ENCODE measurements around the gene NLK.

The NLK gene

DNA sequence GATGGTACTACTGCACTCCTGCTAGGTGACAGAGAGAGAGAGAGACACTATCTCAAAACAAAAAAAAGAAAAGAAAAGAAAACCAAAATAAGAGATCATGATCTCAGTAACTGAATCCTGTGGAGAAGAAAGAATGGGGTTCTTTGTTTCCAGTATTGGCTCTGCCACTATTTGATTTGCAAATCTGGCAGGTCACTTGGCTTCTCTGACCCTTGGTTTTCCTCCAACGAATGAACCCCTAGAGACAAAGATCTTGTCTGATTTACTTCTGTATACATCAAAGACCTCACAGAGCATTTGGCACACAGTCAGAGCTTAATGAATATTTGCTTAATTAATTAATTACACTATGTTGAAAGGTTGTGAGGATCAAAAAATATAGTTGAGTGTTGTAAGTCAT lies 47.9 kb upstream of the NLK start:
- Histone ChIP-seq H3K27ac (ENCODE audit: low read depth, low read length) (no peak overlapping the region), H3K9me3 (ENCODE audit: insufficient read depth, low read length) (no peaks in the 10 kb centered on the region), H3K36me3 (ENCODE audit: low read length) (no peaks in the 10 kb centered on the region), H3K4me3 (ENCODE audit: insufficient read depth, low read length, poor library complexity, severe bottlenecking) (no peak overlapping the region), H3F3A (ENCODE audit: insufficient read depth) (no peaks in the 10 kb centered on the region), H4K20me1 (ENCODE audit: low read depth, low read length) (no peaks in the 10 kb centered on the region), H3K79me2 (ENCODE audit: insufficient read depth, low read length) (no peaks in the 10 kb centered on the region), H3K9me2 (replicated peaks; ENCODE audit: insufficient read depth, low read length) (no peaks in the 10 kb centered on the region), H3K4me2 (ENCODE audit: low read depth, low read length, poor library complexity, severe bottlenecking) (no peak overlapping the region), H3K9ac (ENCODE audit: low read length) (no peak overlapping the region), H2AFZ (ENCODE audit: low read depth, low read length, severe bottlenecking) (no peak overlapping the region), H3K27me3 (ENCODE audit: low read length) (no peaks in the 10 kb centered on the region)
- TF ChIP-seq EZH2phosphoT487 (conservative IDR thresholded peaks at IDR 0.05; ENCODE audit: low read length): no peak

DNA sequence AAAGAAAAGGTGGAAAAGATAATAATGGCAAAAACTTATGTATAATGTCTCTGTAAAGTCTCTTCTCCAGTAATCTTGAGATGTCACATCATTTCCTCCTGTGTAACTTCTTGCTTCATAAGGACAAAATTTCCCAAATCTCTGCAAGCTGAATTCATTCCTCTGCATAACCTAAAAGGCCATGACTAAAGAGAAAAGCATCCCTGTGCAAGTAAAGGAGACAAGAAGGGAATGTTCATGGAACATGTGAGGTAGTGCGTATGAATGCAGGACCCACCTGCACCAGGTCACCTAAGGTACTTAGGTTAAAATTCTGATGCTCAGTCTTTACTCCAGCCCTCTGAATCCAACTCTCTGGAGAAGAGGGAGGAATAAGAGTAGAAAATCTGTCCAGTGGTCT lies 46.9 kb upstream of the NLK start:
- TF ChIP-seq EZH2phosphoT487 (conservative IDR thresholded peaks at IDR 0.05; ENCODE audit: low read length): no peak
- TF ChIP-seq, protein P1, sequence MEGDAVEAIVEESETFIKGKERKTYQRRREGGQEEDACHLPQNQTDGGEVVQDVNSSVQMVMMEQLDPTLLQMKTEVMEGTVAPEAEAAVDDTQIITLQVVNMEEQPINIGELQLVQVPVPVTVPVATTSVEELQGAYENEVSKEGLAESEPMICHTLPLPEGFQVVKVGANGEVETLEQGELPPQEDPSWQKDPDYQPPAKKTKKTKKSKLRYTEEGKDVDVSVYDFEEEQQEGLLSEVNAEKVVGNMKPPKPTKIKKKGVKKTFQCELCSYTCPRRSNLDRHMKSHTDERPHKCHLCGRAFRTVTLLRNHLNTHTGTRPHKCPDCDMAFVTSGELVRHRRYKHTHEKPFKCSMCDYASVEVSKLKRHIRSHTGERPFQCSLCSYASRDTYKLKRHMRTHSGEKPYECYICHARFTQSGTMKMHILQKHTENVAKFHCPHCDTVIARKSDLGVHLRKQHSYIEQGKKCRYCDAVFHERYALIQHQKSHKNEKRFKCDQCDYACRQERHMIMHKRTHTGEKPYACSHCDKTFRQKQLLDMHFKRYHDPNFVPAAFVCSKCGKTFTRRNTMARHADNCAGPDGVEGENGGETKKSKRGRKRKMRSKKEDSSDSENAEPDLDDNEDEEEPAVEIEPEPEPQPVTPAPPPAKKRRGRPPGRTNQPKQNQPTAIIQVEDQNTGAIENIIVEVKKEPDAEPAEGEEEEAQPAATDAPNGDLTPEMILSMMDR (IDR thresholded peaks at IDR 0.05; ENCODE audit: insufficient read depth, low read length, poor library complexity, severe bottlenecking): no peak
- H3K4me3 ChIP-seq (ENCODE audit: insufficient read depth, low read length, poor library complexity, severe bottlenecking): no peak overlapping the region
- H3K9ac ChIP-seq (ENCODE audit: low read length): no peak overlapping the region
- H4K20me1 ChIP-seq (ENCODE audit: low read depth, low read length): no peaks in the 10 kb centered on the region
- H2AFZ ChIP-seq (ENCODE audit: low read depth, low read length, severe bottlenecking): no peak overlapping the region
- no peaks in the 10 kb centered on the region for H3K9me2 ChIP-seq (replicated peaks; ENCODE audit: insufficient read depth, low read length)
- H3K27me3 ChIP-seq (ENCODE audit: low read length): no peaks in the 10 kb centered on the region
- H3F3A ChIP-seq (ENCODE audit: insufficient read depth): no peaks in the 10 kb centered on the region
- H3K27ac ChIP-seq (ENCODE audit: low read depth, low read length): no peak overlapping the region
- H3K79me2 ChIP-seq (ENCODE audit: insufficient read depth, low read length): no peaks in the 10 kb centered on the region
- no peak overlapping the region for H3K4me2 ChIP-seq (ENCODE audit: low read depth, low read length, poor library complexity, severe bottlenecking)
- no peaks in the 10 kb centered on the region for H3K9me3 ChIP-seq (ENCODE audit: insufficient read depth, low read length)
- no peaks in the 10 kb centered on the region for H3K36me3 ChIP-seq (ENCODE audit: low read length)

DNA sequence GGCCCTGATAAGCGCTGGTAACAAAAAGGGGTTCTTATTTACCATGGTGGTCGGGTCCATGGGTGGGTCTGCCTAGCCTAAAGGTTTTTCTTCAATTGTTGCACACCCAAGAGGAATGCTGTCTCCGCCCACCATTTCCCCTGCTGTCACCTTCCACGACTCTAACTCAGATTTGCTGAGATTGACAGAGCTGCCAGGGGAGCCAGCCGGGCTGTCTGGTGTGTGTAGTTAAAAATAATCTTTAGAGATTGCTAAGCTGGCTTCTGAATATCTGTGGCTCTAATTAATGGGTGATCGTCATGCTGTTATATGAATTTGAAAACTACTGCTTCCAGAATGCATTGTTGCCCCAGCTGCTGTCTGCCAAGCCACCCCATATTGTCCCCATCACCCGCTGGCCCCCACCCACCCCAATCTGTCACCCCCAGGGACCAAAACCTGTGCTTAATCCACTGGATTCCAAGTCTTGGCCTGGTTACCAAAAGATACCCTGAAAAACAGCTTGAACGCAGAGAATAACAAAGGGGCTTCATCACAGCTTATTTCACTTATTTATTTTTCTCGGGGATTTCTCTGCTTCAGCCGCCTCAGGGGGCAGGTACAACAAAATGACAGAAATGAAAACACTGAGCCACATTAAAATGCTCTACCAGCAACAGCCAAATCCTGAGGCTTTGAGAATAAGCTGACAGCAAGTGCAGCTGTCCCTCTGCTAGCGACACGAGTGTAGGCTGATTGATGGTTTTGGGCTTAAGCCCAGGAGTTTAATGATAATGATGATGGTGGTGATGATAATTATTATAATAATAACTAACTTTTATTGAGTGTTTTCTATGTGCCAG lies 46.1 kb upstream of the NLK start:
- Histone ChIP-seq H3K4me3 (ENCODE audit: insufficient read depth, low read length, poor library complexity, severe bottlenecking) (no peak overlapping the region), H3K27me3 (ENCODE audit: low read length) (no peaks in the 10 kb centered on the region), H3K27ac (ENCODE audit: low read depth, low read length) (no peak overlapping the region), H3K9ac (ENCODE audit: low read length) (no peak overlapping the region), H3K4me2 (ENCODE audit: low read depth, low read length, poor library complexity, severe bottlenecking) (no peak overlapping the region), H3K9me2 (replicated peaks; ENCODE audit: insufficient read depth, low read length) (no peaks in the 10 kb centered on the region), H3K36me3 (ENCODE audit: low read length) (no peaks in the 10 kb centered on the region), H4K20me1 (ENCODE audit: low read depth, low read length) (no peaks in the 10 kb centered on the region), H3K9me3 (ENCODE audit: insufficient read depth, low read length) (no peaks in the 10 kb centered on the region), H2AFZ (ENCODE audit: low read depth, low read length, severe bottlenecking) (no peak overlapping the region), H3K79me2 (ENCODE audit: insufficient read depth, low read length) (no peaks in the 10 kb centered on the region), H3F3A (ENCODE audit: insufficient read depth) (no peaks in the 10 kb centered on the region)
- TF ChIP-seq, protein P1 (IDR thresholded peaks at IDR 0.05; ENCODE audit: insufficient read depth, low read length, poor library complexity, severe bottlenecking): no peak
- TF ChIP-seq EZH2phosphoT487 (conservative IDR thresholded peaks at IDR 0.05; ENCODE audit: low read length): no peak

DNA sequence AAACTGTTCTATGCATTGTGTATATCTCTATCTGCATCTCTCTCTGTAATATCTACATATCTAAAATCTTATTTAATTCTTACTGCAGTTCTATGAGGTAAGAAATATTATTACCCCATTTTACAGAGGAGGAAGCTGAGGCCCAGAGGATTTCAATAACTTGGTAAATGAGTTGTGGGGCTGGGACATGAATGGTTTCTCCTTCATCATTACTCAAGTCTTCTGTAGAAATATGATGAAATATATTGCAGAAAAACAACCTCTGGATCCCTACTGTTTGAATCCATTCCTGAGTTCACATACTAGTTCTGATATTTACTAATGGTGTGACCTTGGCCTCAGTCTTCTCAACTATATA lies 45.5 kb upstream of the NLK start:
- H2AFZ ChIP-seq (ENCODE audit: low read depth, low read length, severe bottlenecking): no peak overlapping the region
- no peaks in the 10 kb centered on the region for H3K36me3 ChIP-seq (ENCODE audit: low read length)
- no peaks in the 10 kb centered on the region for H3K9me2 ChIP-seq (replicated peaks; ENCODE audit: insufficient read depth, low read length)
- H3F3A ChIP-seq (ENCODE audit: insufficient read depth): no peaks in the 10 kb centered on the region
- H3K27me3 ChIP-seq (ENCODE audit: low read length): no peaks in the 10 kb centered on the region
- no peak overlapping the region for H3K9ac ChIP-seq (ENCODE audit: low read length)
- H3K79me2 ChIP-seq (ENCODE audit: insufficient read depth, low read length): no peaks in the 10 kb centered on the region
- no peak overlapping the region for H3K4me2 ChIP-seq (ENCODE audit: low read depth, low read length, poor library complexity, severe bottlenecking)
- H4K20me1 ChIP-seq (ENCODE audit: low read depth, low read length): no peaks in the 10 kb centered on the region
- no peak overlapping the region for H3K27ac ChIP-seq (ENCODE audit: low read depth, low read length)
- TF ChIP-seq, protein P1 (IDR thresholded peaks at IDR 0.05; ENCODE audit: insufficient read depth, low read length, poor library complexity, severe bottlenecking): no peak
- no peak for TF ChIP-seq EZH2phosphoT487 (conservative IDR thresholded peaks at IDR 0.05; ENCODE audit: low read length)
- H3K9me3 ChIP-seq (ENCODE audit: insufficient read depth, low read length): no peaks in the 10 kb centered on the region
- no peak overlapping the region for H3K4me3 ChIP-seq (ENCODE audit: insufficient read depth, low read length, poor library complexity, severe bottlenecking)

Data from SU-DHL-6 (cell line).